Ishikawa (cell line): ENCODE measurements around the gene PADI2.

Experiments used
- FOXM1 ChIP-seq: IDR thresholded peaks from 2 replicates; pipeline ENCODE4 v1.6.1; 2012; ENCODE audit warnings: low read depth, borderline replicate concordance
- NFIC ChIP-seq: IDR thresholded peaks from 2 replicates; pipeline ENCODE4 v1.6.1; 2012
- TAF1 ChIP-seq: IDR thresholded peaks from 2 replicates; pipeline ENCODE4 v1.6.1; 2012; ENCODE audit warnings: low read depth, mild to moderate bottlenecking
- TF ChIP-seq, protein P1 (sequence below): IDR thresholded peaks from 2 replicates; pipeline ENCODE4 v1.6.1; 2012; ENCODE audit warnings: low read depth, mild to moderate bottlenecking

DNA sequence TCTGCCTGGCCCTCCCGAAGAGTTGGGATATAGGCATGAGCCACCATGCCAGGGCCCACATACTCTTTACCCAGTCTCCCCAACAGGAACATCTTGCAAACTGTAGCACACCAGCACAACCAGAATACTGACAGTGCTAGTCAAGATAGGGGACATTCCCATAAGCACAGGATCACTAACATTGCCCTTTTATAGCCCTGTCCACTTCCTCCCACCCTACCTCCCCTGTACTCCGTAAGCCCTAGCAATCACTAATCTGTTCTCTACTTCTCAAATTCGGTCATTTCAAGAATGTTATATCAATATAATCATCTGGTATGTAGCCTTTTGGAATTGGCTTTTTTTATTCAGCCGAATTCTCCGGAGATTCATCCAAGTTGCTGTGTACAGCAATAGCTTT is 71.3 kb downstream of the PADI2 start:
- TF ChIP-seq TAF1 = no peak
- TF ChIP-seq FOXM1 = no peak
- no peak for TF ChIP-seq NFIC
- TF ChIP-seq, protein P1, sequence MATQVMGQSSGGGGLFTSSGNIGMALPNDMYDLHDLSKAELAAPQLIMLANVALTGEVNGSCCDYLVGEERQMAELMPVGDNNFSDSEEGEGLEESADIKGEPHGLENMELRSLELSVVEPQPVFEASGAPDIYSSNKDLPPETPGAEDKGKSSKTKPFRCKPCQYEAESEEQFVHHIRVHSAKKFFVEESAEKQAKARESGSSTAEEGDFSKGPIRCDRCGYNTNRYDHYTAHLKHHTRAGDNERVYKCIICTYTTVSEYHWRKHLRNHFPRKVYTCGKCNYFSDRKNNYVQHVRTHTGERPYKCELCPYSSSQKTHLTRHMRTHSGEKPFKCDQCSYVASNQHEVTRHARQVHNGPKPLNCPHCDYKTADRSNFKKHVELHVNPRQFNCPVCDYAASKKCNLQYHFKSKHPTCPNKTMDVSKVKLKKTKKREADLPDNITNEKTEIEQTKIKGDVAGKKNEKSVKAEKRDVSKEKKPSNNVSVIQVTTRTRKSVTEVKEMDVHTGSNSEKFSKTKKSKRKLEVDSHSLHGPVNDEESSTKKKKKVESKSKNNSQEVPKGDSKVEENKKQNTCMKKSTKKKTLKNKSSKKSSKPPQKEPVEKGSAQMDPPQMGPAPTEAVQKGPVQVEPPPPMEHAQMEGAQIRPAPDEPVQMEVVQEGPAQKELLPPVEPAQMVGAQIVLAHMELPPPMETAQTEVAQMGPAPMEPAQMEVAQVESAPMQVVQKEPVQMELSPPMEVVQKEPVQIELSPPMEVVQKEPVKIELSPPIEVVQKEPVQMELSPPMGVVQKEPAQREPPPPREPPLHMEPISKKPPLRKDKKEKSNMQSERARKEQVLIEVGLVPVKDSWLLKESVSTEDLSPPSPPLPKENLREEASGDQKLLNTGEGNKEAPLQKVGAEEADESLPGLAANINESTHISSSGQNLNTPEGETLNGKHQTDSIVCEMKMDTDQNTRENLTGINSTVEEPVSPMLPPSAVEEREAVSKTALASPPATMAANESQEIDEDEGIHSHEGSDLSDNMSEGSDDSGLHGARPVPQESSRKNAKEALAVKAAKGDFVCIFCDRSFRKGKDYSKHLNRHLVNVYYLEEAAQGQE = no peak
